Skeletal muscle satellite cell (primary cell): ENCODE data around the gene SRXN1.

Experiments
- H3K27me3 ChIP-seq: 2 replicates; pipeline ENCODE4 v1.7.0; 2013; ENCODE audit warnings: low read length; ENCODE audit not compliant: control insufficient read depth, insufficient read depth
- H3K36me3 ChIP-seq: 2 replicates; pipeline ENCODE4 v1.7.0; 2013; ENCODE audit warnings: mild to moderate bottlenecking, control low read depth, low read length; ENCODE audit not compliant: insufficient read depth
- H3K4me1 ChIP-seq: 2 replicates; pipeline ENCODE4 v1.7.0; 2013; ENCODE audit warnings: low read length; ENCODE audit not compliant: control insufficient read depth, insufficient read depth
- H3K4me2 ChIP-seq: 2 replicates; pipeline ENCODE4 v1.7.0; 2013; ENCODE audit warnings: mild to moderate bottlenecking, low read length
- H3K4me3 ChIP-seq: 2 replicates; pipeline ENCODE4 v1.7.0; 2013; ENCODE audit warnings: low read length
- H3K9ac ChIP-seq: 2 replicates; pipeline ENCODE4 v1.7.0; 2013; ENCODE audit warnings: mild to moderate bottlenecking, low read depth, low read length, moderate library complexity
- H3K9me3 ChIP-seq: replicated peaks from 2 replicates; pipeline ENCODE4 v1.7.0; 2013; ENCODE audit warnings: mild to moderate bottlenecking, control low read depth, low read length

SRXN1 gene

DNA sequence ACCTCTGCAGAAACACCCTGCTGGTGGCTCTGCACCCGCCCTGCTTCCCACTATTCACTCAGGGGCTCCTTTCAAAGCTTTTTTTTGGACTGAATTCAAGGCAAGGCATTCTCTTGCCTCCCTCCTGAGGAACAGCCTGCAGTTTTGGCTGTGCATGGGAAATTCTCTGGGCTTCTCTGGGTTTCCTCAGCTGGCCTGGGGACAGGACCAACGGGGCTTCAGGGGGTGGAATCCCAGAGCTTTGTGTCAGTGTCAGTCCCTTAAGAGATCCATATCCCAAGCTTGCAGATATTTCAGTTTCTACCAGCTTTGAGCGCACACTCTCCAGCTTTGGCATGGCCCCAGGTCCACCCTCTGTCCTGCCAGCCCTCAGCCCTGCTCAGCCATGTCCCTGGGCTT lies 20.6 kb upstream of the SRXN1 start:
- no peaks in the 10 kb centered on the region for H3K36me3 ChIP-seq
- H3K4me1 ChIP-seq: peaks cover 4% of the 10 kb centered on the region
- peaks cover 81% of the 10 kb centered on the region for H3K27me3 ChIP-seq
- H3K9me3 ChIP-seq: no peaks in the 10 kb centered on the region
- no peak overlapping the region for H3K4me2 ChIP-seq
- H3K9ac ChIP-seq: no peak overlapping the region
- no peak overlapping the region for H3K4me3 ChIP-seq

GRCh38 chr20:672963-673602 lies 20.1 kb upstream of the SRXN1 start:
- Histone ChIP-seq H3K27me3 (peaks cover 81% of the 10 kb centered on the region), H3K9ac (no peak overlapping the region), H3K9me3 (no peaks in the 10 kb centered on the region), H3K36me3 (no peaks in the 10 kb centered on the region), H3K4me3 (no peak overlapping the region), H3K4me1 (peaks cover 4% of the 10 kb centered on the region), H3K4me2 (no peak overlapping the region)

DNA sequence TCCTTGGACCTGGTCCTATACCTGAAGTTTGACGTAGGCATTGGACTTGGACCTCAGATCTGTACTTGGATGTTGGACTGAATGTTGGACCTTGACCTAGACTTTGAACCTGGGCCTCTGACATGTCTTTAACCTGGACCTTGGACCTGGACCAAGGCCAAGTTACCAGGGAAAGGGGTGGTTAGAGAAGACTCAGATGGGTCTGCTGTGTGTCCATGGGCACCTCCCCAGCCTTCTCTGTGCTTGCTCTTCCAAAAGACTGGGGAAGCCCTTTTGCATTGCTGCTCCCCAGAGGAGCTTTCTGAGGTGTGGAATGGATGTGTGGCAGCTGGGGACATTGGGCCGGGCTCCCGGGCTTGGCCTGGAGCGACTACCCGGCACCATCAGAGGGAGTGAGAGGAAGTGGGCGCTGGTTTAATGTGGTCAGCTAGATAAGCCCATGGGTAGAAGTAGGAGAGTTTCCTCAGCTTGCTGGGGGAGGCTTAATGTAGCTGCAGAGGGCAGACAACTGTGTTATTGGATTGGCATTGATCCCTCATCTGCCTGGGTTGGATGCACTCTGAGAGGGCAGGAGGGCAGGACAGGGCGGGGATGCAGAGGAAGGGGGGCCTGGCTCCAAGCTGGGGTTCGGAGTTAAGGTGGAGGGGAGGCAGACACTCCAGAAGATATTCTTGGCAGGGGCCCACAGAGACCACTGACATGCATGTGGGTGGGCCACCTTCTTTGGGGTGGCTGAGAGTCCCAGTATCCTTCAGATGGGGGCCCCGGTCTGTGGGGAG lies 18.4 kb upstream of the SRXN1 start:
- H3K9ac ChIP-seq: no peak overlapping the region
- no peaks in the 10 kb centered on the region for H3K9me3 ChIP-seq
- H3K4me3 ChIP-seq: no peak overlapping the region
- no peaks in the 10 kb centered on the region for H3K36me3 ChIP-seq
- H3K27me3 ChIP-seq: peaks cover 83% of the 10 kb centered on the region
- no peak overlapping the region for H3K4me2 ChIP-seq
- peaks cover 4% of the 10 kb centered on the region for H3K4me1 ChIP-seq

DNA sequence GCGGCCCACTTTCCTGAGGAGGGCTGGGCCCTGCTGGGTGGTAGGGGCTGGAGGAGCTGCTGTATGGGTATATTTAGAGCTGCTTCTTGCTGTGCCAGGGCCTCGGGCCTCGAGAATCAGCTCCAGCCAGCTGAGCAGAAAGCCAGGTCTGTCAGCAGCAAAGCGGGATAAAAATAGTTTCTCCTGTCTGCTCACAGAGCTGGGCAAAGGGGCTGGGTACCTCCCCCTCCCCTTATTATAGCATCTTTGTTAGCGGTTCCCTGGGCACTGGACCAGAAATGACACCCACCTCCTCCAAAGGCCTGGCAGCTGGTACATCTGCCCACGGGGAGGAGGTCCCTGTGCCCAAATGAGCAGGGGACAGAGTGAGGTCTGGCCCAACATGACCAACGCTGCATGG lies 16.6 kb upstream of the SRXN1 start:
- H3K9ac ChIP-seq: no peak overlapping the region
- H3K36me3 ChIP-seq: no peaks in the 10 kb centered on the region
- H3K27me3 ChIP-seq: peaks cover 84% of the 10 kb centered on the region
- H3K4me1 ChIP-seq: no peaks in the 10 kb centered on the region
- no peak overlapping the region for H3K4me3 ChIP-seq
- H3K9me3 ChIP-seq: no peaks in the 10 kb centered on the region
- H3K4me2 ChIP-seq: no peak overlapping the region

DNA sequence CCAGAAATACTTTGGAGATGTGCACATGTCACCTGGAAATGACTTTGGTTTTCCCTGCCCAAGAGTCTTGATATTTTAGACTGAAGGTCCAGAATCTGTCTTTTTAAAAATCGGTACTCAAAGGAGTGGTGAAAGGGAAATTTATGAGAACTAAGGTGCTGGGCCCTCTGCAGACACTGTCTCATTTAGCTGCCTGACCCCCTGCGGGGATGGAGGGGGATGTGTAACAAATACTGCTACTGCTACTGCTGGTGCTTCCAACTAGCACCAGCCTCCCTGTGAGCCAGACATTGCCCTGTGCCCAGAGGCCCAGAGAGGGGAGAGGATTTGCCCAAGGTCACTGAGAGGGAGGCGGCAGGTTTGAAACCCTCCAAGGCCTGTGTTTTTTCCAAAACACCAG lies 15.6 kb upstream of the SRXN1 start:
- no peaks in the 10 kb centered on the region for H3K9me3 ChIP-seq
- no peak overlapping the region for H3K9ac ChIP-seq
- H3K4me3 ChIP-seq: no peak overlapping the region
- H3K36me3 ChIP-seq: no peaks in the 10 kb centered on the region
- H3K4me2 ChIP-seq: no peak overlapping the region
- H3K27me3 ChIP-seq: peaks cover 81% of the 10 kb centered on the region
- no peaks in the 10 kb centered on the region for H3K4me1 ChIP-seq

DNA sequence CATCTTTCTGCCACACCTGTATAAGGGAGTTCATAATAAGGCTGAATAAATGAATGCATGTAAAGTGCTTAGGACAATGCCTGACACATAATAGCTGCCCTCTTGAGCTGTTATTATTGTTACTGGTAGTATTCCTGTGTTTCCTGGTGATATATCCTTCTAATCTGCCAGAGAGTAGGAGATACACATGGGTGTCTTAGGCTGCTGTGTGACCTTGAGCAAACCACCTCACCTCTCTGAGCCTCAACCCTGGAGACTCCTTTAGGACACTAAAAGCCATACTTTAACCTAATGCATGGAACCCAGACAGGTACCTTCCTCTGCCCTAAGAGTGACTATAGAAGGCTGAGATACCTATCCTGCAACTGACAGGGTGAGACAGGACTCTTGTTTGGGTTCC lies 15.1 kb upstream of the SRXN1 start:
- peaks cover 81% of the 10 kb centered on the region for H3K27me3 ChIP-seq
- no peak overlapping the region for H3K4me3 ChIP-seq

DNA sequence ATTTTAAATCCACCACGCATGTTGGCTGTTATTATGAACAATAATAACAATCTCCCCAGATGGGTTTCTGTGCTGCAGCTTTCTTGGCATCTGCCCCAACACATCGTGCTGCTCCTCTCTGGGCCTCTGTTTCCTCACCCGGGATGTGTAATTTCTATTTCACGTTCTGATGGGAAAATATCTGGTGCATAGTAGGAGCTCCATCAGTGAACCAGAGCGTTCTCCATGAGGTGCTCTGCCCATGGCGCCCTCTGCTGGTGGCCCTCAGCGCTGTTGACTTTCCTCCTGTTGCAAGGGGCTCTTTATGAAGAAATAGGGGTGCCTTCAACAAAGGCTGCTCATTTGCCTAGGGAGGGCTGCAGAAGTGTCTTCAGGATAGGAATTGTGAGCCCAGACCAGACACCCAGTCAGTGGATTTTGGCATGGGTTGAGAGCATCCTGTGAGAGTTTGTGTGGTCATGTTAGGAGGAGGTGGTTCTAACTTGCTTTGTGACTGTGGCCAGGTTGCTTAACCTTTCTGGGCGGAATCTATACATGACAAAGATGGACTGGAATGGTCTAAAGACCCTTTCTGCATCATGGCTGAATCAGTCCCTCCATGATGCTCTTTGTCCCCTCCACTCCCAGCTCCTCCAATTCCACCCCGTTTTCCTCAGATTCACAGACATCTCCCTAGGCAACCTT lies 14.5 kb upstream of the SRXN1 start:
- Histone ChIP-seq H3K9me3 (no peaks in the 10 kb centered on the region), H3K9ac (no peak overlapping the region), H3K36me3 (no peaks in the 10 kb centered on the region), H3K4me2 (no peak overlapping the region), H3K4me3 (no peak overlapping the region), H3K4me1 (no peaks in the 10 kb centered on the region), H3K27me3 (peaks cover 84% of the 10 kb centered on the region)

More for the DNA sequence above, 15.1 kb upstream of the SRXN1 start:
- Histone ChIP-seq H3K9ac (no peak overlapping the region), H3K36me3 (no peaks in the 10 kb centered on the region), H3K4me2 (no peak overlapping the region), H3K4me1 (no peaks in the 10 kb centered on the region), H3K9me3 (no peaks in the 10 kb centered on the region)

GRCh38 chr20:666877-667276 lies 13.9 kb upstream of the SRXN1 start:
- H3K4me2 ChIP-seq: no peak overlapping the region
- H3K9me3 ChIP-seq: no peaks in the 10 kb centered on the region
- H3K27me3 ChIP-seq: peaks cover 84% of the 10 kb centered on the region
- H3K4me3 ChIP-seq: no peak overlapping the region
- no peaks in the 10 kb centered on the region for H3K4me1 ChIP-seq
- no peak overlapping the region for H3K9ac ChIP-seq
- no peaks in the 10 kb centered on the region for H3K36me3 ChIP-seq

- no peak overlapping the region for H3K4me2 ChIP-seq
- H3K36me3 ChIP-seq: no peaks in the 10 kb centered on the region
- H3K27me3 ChIP-seq: peaks cover 81% of the 10 kb centered on the region
- peaks cover 9% of the 10 kb centered on the region for H3K4me1 ChIP-seq
- no peak overlapping the region for H3K4me3 ChIP-seq
- H3K9me3 ChIP-seq: no peaks in the 10 kb centered on the region
- H3K9ac ChIP-seq: no peak overlapping the region
Observed at GRCh38 chr20:665276-665675, 12.3 kb upstream of the SRXN1 start.

DNA sequence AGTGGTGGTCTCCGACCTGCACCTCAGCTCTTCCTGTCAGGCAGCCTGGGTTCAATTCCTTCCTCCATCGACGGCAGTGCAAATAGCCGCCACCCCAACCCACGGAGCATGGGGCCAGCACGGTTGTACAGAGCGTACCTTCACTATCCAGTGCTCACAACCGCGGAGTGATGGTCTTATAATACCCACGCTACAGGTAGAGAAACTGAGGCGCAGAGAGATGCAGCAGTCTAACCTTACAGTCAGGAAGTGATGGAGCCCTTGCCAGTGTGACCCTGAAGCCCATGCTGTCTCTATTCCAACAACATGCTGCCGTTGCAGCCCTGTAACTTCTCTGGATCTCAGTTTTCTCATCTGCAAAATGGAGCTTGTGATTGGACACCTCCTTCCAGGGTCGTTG lies 11.6 kb upstream of the SRXN1 start:
- H3K9ac ChIP-seq: no peak overlapping the region
- peaks cover 9% of the 10 kb centered on the region for H3K4me1 ChIP-seq
- no peaks in the 10 kb centered on the region for H3K36me3 ChIP-seq
- H3K27me3 ChIP-seq: peaks cover 75% of the 10 kb centered on the region
- no peaks in the 10 kb centered on the region for H3K9me3 ChIP-seq
- no peak overlapping the region for H3K4me3 ChIP-seq
- no peak overlapping the region for H3K4me2 ChIP-seq

DNA sequence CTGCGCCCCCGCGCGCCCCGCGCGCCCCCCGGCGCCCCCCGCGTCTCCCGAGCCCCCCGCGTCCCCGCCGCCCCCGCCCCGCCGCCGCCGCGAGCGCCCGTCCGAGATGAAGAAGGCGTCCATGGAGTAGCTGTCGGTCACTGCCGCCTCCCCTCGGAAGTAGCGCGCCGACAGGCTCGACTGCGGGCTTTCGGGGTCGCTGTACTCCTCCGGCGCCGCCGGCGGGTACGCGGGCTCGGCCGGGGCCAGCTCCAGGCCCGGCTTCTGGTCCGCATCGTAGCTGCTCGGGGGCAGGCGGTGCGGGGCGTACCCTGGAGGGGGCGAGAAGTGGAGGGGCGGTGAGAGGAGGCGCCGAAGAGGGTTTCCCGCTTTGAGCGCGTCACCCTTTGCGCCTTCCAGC lies 11.2 kb upstream of the SRXN1 start:
- Histone ChIP-seq H3K9me3 (no peaks in the 10 kb centered on the region), H3K4me1 (peaks cover 9% of the 10 kb centered on the region), H3K4me2 (no peak overlapping the region), H3K9ac (no peak overlapping the region), H3K4me3 (no peak overlapping the region), H3K27me3 (peaks cover 72% of the 10 kb centered on the region), H3K36me3 (no peaks in the 10 kb centered on the region)
